ENCODE measurements around the gene GID8.

- TF ChIP-seq CTCF (IDR thresholded peaks at IDR 0.05), result no peak
- no peak for TF ChIP-seq MXI1 (IDR thresholded peaks at IDR 0.05; ENCODE audit: low read depth, low read length)
- no peak for TF ChIP-seq ELF1 (IDR thresholded peaks at IDR 0.05)
- no peak for TF ChIP-seq GATA2 (CRISPR knock-in tag; IDR thresholded peaks at IDR 0.05)
- TF ChIP-seq YY1 (IDR thresholded peaks at IDR 0.05; ENCODE audit: low read depth), result no peak
- no peak for TF ChIP-seq USF2 (IDR thresholded peaks at IDR 0.05; ENCODE audit: borderline replicate concordance, low read depth, low read length)
- TF ChIP-seq FOXJ3 (CRISPR knock-in tag; IDR thresholded peaks at IDR 0.05), result no peak
Measured at GRCh38 chr20:62951896-62952372, 14.0 kb downstream of the GID8 start.

Data from SK-N-SH (cell line).